Ishikawa (cell line): ENCODE results near the gene PRAMEF4.
"Not testable (repeated sequence)": the region's sequence is repeated elsewhere in the genome, so short reads cannot be mapped to it uniquely, and the experiment has no call there.

ENCODE experiments used
- EGR1 ChIP-seq: IDR thresholded peaks from 2 replicates; pipeline ENCODE4 v1.6.1; 2012
- EP300 ChIP-seq: IDR thresholded peaks from 2 replicates; pipeline ENCODE4 v1.6.1; 2012; ENCODE audit warnings: borderline replicate concordance
- REST ChIP-seq: IDR thresholded peaks from 2 replicates; pipeline ENCODE4 v1.6.1; 2012; ENCODE audit warnings: low read depth, mild to moderate bottlenecking
- TAF1 ChIP-seq: IDR thresholded peaks from 2 replicates; pipeline ENCODE4 v1.6.1; 2012; ENCODE audit warnings: low read depth, mild to moderate bottlenecking
- TEAD4 ChIP-seq: IDR thresholded peaks from 2 replicates; pipeline ENCODE4 v1.6.1; 2012
- YY1 ChIP-seq: IDR thresholded peaks from 2 replicates; pipeline ENCODE4 v1.6.1; 2012; ENCODE audit warnings: low read depth
- TF ChIP-seq, protein P1 (sequence below): IDR thresholded peaks from 2 replicates; pipeline ENCODE4 v1.6.1; 2012

DNA sequence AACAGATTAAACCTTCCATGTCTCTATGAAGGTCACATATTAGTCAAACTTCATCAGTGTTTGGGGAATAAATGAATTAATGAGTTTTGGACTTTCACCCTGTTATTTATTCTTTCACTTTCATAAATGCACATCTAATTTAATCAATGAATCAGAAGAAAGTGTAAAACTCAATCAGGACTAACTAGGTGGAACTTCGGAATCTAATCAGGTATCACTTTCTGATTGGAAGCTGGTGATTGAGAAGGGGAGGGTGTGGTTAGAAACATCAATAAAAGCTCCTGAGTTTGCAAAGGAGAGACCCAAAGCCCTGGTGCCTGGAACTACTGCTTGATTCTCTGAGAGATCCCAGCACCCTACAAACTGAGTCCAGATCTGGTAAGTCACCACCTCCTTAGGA is 30.3 kb upstream of the PRAMEF4 start, which contains the start of gene PRAMEF7:
- TF ChIP-seq EP300, TEAD4, REST, EGR1, TAF1, YY1: not testable (repeated sequence)
- TF ChIP-seq, protein P1, sequence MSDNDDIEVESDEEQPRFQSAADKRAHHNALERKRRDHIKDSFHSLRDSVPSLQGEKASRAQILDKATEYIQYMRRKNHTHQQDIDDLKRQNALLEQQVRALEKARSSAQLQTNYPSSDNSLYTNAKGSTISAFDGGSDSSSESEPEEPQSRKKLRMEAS = not testable (repeated sequence)
